AG10803 (cell line): Measurements from ENCODE around the gene TRIM10.
A peak's percentile ranks its signal among the peaks of the same experiment; 100 is the strongest.

Experiments used
- DNase-seq: peaks from one replicate; pipeline ENCODE4 v3.0.0; 2010; ENCODE audit warnings: low read depth
- H3K4me3 ChIP-seq: 2 replicates; pipeline ENCODE4 v1.5.1; 2011; ENCODE audit warnings: mild to moderate bottlenecking, low read length, control low read depth
- CTCF ChIP-seq: conservative IDR thresholded peaks from 2 replicates; pipeline ENCODE4 v1.5.1; 2011; ENCODE audit warnings: mild to moderate bottlenecking, low read length, control low read depth, inconsistent platforms

TRIM10 gene

GRCh38 chr6:30111266-30111856 is 49.6 kb downstream of the TRIM10 start:
- TF ChIP-seq CTCF, result no peak
- H3K4me3 ChIP-seq, result no peak overlapping the region
- no peak for DNase-seq

GRCh38 chr6:30104661-30105060 is 56.4 kb downstream of the TRIM10 start:
- no peak for TF ChIP-seq CTCF

GRCh38 chr6:30103872-30104179 is 57.2 kb downstream of the TRIM10 start:
- DNase-seq, result no peak
- no peak for TF ChIP-seq CTCF
- peak overlapping the region; percentile 53; the same call in 1 of the 2 replicates for H3K4me3 ChIP-seq

More at GRCh38 chr6:30104661-30105060, 56.4 kb downstream of the TRIM10 start:
- no peak overlapping the region for H3K4me3 ChIP-seq
- DNase-seq, result no peak

- DNase-seq, result peak; percentile 85
- peak; percentile 93 for TF ChIP-seq CTCF
- peak overlapping the region; percentile 53 for H3K4me3 ChIP-seq
Observed at GRCh38 chr6:30102970-30103871, 57.8 kb downstream of the TRIM10 start.

- peak; percentile 60 for DNase-seq
- H3K4me3 ChIP-seq, result peak overlapping the region; percentile 53
- no peak for TF ChIP-seq CTCF
Observed at GRCh38 chr6:30102414-30102969, 58.5 kb downstream of the TRIM10 start.
